HG03025 (cell line): ENCODE data around the gene BAZ1B.
"Not testable (repeated sequence)": the region's sequence is repeated elsewhere in the genome, so short reads cannot be mapped to it uniquely, and the experiment has no call there.

Source experiments
- ATAC-seq: cut with Tn5 transposase; IDR thresholded peaks from one replicate; pipeline ENCODE4 v1.9.1; 2021; ENCODE audit warnings: mild to moderate bottlenecking, moderate library complexity; ENCODE audit not compliant: unreplicated experiment, low FRiP score

BAZ1B gene

DNA sequence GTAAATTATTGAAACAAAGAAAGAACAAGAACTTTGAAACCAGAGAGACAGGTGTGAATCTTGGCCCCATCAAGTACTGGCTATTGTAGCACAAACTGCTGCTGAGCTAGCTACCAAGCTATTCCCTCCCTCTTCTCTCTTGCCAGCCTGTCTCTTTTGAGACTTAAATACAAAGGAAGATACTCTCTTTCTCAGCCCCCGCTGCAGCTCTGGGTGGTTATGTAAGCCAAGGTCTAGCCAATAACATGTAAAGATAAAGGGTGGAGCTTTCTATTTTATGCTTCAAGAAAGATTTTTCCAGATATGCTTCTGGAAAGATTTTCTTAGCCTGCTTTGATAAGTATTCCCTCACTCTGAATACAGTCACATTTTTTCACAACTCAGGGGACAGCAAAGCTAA, 17.2 kb downstream of the BAZ1B start:
- ATAC-seq, result no peak

DNA sequence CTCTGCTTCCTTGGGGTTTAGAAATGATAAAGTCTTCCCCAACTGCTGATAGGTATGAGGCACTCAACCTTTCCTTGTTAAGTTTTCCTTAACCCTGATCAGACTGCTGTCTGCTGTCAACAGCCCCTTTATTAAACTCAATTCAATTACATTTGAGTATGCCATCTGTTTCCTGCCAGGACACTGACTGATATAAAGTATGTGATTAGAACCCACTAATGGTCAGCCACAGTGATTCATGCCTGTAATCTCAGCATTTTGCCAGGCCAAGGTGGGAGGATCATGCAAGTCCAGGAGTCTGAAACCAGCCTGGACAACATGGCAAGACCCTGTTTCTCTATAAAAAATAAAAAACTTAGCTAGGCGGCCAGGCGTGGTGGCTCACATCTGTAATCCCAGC, 18.1 kb downstream of the BAZ1B start:
- ATAC-seq, result no peak

DNA sequence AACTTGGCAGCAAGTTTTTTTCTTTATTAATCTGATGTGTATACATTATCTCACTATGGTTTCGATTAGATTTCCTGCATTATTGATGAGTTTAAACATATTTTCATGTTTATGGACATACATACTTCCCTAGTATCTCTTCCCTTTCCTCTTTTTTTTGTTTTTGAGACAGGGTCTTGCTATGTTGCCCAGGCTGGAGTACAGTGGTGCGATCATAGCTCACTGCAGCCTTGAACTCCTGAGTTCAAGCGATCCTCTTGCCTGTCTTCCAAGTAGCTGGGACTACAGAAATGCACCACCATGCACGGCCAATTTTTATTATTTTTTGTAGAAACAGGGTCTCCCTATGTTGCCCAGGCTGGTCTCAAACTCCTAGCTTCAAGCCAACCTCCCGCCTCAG, 18.9 kb downstream of the BAZ1B start:
- ATAC-seq, result no peak

DNA sequence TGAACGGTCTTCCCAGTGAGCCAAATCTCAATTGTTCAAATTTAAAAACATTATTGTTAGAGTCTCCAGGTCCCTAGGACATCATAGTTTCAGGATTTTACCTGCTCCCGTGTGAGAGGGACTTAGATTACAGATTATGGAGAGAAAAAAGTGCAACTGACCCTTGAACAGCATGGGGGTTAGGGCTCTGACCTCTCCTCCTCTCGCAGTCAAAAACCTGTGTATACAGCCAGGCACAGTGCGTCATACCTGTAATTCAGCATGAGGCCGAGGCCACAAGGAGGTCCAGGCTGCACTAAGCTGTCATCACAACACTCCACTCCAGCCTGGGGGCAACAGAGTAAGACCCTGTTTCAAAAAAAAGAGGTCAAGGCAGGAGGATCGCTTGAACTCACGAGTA, 25.5 kb downstream of the BAZ1B start:
- ATAC-seq, result no peak

DNA sequence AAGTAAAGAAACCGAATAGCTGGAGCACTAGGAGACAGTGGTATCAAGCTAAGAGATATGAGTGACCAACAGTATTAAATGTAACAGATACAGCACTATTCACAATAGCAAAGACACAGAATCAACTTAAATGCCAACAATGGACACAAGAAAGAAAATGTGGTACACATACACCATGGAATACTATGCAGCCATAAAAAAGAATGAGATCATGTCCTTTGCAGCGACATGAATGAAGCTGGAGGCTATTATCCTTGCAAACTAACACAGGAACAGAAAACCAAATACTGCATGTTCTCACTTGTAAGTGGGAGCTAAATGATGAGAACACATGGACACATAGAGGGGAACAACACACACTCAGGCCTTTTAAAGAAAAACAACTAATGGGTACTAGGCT, 26.6 kb downstream of the BAZ1B start:
- ATAC-seq, result not testable (repeated sequence)

DNA sequence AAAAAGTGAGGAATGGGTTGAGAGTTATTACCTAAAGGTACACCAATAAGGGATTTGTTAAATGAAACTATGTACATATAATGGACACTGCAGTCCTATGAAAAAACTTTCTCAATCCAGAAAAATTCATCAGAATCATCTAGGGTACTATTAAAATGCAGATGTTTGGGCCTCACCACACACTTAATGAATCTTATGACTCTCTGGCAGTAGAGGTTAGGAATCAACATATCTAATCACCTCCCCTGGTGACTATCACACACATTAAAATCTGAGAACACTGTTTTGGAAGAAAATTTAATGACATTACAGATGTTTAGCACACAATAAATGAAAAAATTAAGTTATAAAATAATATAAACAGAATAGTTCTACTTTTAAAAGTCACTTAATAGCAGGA, 32.1 kb downstream of the BAZ1B start:
- ATAC-seq, result no peak

DNA sequence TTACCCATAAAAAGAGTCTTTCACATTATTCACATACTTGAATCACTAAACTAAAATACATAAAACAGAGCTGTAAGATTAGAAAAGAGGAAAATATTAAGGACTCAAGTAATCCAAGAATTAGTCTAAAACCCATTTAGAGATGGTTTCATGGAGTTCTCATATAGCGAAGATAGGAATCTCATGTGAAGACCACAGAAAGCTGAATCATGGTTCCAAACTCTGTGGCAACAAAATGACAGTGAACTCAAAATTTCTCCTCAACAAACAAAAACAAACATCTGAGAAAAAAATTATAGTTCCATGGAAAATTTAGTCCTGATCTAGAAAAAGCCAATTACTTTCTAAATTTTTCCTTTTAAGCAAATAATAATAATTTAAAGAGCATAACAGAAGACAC, 34.6 kb downstream of the BAZ1B start:
- no peak for ATAC-seq

DNA sequence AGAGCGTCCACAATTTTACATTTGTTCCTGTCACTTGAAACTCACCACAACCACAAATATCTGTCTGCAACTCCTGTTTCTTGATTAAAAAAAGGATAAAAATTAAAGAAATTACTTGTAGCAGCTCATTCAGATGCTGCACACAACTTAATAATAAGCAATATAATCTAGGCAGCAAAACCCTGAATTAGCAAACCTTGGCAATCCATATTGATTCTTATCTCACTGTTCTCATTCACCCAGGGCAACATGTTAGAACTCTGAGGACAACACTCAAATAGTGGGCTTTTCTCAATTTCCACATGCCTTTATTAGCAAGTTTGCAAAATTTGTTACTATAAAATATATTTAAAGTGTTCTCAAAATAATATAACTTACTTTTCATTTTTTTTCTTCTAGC, 38.9 kb downstream of the BAZ1B start:
- ATAC-seq, result no peak

DNA sequence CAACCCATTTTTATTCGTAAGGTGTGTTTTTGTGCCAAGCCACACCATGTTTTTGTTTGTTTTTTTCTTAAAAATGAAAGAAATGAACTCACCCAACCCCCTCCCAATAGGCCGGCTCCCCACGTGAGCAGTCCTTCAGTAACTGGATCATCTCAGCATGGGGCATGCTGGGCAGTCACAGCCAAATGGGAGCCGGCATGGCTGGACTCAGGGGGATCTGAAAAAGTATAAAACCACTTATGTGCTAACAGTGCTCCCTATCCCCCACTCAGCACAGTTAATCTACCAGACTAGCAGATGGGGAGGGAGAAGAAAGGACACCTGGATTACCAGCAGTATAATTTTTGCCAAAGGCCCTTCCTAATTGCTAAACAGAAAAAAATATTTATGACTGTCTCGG, 39.3 kb downstream of the BAZ1B start:
- ATAC-seq, result no peak

DNA sequence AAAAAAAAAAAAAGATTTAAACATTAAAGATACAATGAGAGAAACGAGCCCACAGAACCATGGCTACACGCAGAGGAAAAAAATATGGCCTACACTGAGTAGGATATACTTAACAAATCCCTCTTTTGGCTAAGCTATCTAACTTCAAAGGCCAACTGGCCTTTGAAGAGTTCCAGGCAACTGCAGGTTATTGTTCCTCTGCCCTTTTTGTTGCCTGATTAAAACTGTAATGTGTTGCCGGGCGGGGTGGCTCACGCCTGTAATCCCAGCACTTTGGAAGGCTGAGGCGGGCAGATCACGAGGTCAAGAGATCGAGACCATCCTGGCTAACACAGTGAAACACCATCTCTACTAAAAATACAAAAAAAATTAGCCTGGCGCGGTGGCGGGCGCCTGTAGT, 40.6 kb downstream of the BAZ1B start:
- not testable (repeated sequence) for ATAC-seq

DNA sequence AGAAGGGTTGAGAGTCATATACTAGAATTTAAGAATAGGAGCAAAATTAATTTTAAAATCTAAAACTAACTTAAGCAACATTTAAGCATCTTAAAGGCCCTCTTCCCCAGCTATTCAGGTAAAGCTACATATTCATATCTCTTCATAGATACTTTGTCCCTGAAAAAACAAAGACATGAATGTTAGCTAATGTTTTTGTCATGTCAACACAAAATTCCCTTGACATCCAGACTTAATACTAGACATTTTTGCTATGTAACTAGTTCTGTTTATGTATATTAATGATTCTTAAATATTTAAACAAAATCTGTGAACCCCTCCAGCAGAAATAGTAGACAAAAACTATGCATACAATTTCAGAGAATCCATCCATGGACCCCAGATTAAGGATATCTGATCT, 43.5 kb downstream of the BAZ1B start:
- no peak for ATAC-seq

DNA sequence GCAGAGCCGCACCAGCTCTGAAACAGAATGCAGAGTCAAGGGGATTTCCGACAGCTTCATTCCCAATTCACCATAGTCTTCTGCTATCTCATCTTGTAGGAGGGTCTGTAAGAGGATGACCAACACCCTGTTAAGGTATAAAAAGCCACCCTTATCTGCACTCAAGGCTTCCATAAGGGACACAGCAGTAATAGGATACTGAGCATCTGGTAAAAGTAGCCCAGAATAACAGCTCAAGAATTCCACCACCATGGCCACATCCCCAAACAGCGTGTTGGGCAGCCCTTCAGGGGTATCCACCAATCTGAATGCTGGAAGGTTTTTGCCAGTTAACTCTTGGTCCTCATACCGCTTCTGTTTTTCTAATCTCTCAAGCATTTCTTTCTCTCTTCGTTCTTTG, 44.7 kb downstream of the BAZ1B start:
- ATAC-seq, result no peak

DNA sequence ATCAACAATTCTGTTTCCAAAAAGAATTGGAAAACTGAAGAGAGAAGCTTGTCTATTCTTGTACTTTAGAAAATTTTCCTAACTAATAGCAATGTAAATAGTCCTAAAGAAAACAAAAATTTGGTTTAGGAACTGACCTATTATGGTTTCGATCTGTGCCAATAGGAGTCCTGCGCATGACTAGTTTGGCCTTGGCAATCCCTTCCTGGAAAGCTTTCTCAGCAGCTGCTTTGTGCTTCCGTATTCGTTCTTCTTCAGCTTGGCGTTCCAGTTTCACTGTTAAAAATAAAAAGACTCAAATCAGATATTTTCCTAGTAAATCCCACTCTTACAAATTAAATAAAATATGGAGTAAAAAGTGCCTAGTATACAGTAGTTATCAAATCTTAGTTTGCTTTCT, 51.9 kb downstream of the BAZ1B start:
- no peak for ATAC-seq

DNA sequence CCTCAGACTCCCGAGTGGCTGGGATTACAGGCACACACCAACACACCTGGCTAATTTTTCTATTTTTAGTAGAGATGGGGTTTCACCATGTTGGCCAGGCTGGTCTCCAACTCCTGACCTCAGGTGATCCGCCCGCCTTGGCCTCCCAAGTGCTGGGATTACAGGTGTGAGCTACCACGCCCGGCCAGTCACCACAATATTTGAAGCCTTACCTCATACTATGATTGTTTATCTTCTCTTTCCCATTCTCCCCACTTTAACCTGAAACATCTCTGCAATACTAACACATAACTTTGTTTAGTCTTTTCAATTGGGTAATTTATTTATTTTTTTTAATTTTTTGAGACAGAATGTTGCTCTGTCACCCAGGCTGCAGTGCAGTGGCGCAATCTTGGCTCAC, 55.0 kb downstream of the BAZ1B start:
- not testable (repeated sequence) for ATAC-seq

DNA sequence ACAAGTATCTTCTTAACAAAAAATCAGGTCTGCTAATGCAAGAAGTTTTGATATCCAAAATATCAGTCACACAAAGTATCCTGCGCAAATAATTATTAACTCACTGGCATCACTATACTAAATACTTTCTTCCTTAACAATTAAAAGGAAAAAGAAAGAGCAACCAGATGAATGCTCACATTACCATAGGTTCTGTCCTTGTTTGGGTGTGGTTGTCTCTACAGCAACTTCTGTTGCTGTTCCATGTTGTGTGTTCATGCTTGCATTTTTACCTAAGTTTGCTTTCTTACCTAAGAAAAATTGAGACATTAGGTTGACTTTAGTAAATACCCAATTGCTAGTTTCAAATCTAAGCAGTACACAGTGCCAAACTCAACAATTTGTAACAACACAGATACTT, 56.0 kb downstream of the BAZ1B start:
- no peak for ATAC-seq

DNA sequence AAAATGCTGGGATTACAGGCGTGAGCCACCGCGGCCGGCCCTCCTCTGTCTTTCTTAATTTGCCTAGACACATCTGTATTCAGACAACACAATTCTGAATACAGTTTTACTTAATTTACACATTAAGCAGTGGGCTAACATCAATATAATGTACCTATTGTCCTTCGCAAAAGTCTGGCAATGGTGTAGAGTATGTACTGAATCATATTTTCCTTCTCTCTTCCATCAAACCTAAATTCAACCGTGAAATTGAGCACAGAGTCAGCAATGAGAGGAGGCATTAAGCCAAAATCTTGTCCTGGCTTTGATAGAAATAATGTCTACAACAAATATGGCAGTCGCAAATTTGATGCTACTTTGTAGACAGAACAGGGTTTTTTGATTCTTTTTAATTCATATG, 58.1 kb downstream of the BAZ1B start:
- no peak for ATAC-seq

DNA sequence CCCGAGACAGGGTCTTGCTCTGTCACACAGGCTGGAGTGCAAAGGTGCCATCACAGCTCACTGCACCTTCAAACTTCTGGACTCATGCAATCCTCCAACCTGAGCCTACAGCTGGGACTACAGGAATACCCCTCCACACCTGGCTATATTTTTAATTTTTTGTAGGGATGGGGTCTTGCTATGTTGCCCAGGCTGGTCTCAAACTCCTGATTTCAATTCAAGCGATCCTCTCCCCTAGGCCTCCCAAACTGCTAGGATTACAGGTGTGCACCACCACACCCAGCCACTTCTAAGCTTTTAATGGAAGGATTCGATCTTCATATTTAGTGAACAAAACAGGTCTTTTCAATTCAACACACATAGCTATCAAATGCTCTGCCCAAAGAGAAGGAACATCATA, 58.8 kb downstream of the BAZ1B start:
- no peak for ATAC-seq

DNA sequence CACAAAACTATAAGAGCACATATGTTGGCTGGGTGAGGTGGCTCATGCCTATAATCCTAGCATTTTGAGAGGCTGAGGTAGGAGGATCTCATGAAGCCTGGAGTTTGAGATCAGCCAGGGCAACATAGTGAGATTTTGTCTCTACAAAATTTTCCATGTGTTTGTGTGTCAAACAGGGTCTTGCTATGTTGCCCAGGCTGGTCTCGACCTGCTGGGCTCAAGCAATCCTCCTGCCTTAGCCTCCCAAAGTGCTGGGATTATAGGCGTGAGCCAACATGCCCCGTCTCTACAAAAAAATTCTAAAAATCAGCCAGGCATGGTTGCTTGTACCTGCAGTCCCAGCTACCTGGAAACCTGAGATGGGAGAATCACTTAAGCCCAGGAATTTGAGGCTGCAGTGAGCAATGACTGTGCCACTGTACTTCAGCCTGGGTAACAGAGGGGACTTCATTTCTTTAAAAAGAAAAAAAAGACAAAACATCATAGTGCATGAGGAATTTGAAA, 60.3 kb downstream of the BAZ1B start:
- ATAC-seq, result no peak

DNA sequence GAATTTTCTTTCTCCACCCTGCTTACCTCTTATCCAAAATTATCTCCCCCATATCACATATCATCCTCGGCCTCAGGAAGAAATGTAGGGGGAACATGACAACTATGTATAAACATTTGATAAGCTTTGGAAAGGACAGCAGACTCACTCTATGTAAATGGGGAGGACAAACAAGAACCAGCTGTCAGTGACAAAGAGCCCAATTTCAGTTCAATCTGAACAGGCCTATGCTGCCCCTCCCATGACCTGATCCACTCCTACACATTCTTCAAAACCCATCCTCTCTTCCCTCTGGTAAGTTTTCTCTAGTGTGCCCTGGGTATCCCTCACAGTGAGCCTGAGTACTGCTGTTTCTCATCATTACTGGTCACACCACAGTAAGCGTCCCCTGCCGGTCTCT, 67.7 kb downstream of the BAZ1B start:
- ATAC-seq, result no peak

DNA sequence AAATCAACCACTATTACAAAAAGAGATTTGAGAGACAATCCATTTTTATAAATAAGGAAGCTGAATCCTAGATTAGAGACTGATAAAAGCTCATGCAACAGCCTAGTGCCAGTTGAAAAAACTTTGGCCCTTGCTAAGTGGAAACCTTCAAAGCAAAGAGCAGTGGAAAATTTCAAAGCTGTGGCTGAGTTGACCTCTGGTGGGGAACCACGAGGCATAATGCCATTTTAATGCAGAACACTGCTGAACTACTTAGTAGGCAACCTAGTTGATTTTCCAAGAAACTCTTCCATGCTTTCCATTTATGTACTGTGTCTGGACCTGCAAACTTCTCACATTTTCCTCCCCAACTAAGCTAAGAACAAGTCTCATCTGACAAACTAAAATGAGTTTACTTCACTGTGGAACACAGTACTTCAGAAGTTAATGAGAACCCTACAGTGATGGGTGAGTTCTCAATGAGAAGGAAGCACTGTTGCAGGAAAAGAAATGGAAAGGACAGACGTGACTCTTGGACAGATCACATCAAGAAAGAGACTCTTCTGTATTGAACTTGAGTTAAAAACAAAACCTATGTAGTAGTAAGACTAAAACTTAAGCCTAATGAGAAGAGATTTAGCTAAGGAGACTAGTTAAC, 69.0 kb downstream of the BAZ1B start:
- no peak for ATAC-seq

DNA sequence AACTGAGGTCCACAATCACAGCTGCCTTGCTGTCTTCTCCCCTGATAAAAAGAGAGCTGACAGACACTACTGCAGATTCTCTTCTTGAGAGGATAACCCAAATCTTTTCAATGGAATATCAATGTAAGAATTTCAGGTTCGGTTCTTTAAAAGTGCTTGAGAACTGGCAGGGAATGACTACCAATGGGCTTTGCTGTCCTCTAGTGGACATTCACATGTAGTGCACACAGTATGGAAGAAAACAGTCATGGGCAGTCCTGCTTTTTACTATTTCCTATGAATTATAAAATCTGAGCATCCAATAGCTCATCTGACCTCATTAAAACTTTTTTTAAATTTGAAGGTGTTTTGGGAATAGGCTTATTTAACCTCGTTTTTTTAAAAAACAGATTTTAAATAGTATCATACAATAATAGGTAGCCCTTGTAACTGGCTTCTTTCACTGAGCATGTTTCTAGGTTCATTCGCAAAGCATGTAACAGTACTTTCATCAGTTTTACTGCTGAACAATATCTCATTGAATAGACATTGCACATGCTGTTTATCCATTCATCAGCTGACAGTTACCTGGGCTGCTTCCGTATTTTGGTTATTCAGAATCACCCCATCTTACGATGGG, 70.2 kb downstream of the BAZ1B start:
- ATAC-seq, result no peak

DNA sequence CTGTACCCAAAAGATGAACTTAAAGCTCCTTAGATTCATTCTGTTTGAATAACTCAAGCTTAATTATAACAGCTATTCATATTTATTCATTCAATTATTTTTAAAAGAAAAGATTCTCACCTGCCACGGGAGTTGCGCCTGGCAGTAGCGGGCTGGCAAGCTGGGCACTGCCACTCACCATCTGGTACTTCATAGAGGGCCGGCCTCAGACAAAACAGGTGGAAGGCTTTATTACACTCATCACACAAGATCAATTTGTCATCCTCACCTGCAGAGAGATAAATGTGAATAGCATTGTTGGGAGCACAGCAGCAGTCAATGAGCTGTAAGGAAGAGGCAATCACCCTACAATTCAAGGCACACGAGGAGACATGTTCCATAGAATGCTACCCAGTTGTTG, 72.7 kb downstream of the BAZ1B start:
- no peak for ATAC-seq

DNA sequence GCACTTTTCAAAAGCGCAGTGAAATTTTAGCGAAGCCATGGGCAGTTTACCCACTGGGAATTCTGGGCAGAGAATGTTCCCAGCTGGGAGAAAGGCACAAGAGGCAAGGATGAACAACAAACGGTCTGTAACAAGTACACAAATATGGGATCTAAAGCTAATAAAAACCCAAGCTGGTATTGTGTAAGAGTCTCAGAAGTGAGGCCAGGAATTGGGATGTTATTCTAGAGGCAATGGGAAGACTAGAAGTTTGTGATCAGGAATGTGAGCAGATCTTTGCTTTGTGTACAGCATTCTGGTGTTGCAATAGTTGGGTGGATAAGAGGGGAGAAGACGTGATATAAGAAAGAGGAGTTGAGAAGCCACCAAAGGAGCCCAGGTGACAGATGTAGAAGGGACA, 73.5 kb downstream of the BAZ1B start:
- ATAC-seq, result no peak
